Measurements from ENCODE around the gene TPD52L2.

The TPD52L2 gene

DNA sequence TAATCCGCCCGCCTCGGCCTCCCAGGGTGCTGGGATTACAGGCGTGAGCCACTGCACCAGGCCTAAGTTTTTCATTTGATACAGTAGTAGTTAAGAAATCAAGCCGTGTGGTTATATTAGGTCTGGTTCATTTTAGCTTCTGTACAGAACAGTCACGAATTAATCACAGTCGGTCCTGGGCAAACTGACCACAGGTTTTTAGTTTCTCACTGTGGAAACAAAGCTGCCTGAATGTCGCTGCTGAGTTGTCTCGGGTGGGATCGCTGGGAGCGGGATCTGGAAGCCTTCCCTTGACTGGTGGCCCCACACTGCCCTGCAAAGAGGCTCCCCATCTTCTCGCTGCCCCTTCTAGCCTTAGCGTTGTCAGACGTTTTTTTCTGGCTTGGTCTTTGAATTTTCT is 72.5 kb downstream of the TPD52L2 start:
- DNase-seq, result no peak

DNA sequence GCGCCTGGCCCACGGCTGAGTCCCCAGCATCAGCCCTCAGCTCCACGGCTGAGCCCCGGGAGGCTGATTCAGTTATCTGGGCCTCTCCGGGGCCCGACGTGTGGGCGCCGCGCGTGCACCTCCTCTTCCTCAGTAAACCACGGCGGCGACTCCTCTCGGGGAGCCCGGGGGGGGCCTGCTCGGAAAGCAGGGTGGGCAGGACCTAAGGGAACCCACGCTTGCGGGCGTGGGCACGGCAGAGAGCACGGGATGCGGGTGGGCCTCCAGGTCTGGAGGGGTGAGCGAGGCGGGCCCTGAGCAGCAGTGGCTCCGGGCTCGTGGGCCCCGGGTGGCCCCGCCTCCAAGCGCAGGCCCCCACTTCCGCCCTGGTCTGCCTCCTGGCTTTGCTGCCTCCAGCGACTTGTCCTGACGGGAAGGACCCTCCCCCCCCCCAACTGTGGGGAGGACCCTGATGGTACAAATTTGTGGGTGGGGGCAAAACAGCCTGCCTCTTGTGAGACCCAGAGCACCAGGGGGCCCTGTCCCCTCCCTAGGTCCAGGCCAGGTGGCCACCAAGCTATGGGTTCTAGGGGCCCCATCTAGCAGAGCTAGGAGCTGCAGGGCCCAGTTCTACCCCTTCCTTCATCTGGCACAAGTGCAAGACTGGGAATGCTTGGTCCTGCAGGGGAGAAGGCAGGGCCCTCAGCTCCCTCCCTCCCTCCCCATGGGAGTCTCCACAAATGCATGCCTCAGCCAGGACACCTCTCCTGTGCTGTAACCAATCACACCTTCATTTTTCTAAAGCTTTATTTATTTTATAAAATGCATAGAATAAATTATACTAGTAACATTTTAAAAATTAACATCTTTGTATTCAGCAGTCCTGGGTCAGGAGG is 74.2 kb downstream of the TPD52L2 start:
- DNase-seq, result peak; percentile 35

DNA sequence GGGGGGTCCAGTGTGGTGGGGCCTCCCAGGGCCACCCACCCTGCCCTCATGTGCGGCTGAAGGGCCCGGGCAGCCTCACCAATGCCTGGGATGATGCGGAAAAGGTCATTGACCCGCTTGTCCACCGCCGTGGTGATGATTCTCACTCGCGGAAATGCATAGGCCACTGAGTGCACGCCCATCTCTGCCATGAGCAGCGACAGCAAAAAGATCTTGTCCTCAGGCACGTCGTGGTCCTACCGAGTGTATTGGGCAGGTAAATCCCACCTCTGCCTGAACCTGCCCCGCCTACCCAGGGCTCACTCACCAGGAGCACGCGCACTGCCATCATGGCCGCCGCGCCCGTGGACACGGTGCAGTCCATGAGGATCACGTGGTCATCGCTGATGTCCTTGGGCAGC is 75.0 kb downstream of the TPD52L2 start:
- DNase-seq, result no peak

DNA sequence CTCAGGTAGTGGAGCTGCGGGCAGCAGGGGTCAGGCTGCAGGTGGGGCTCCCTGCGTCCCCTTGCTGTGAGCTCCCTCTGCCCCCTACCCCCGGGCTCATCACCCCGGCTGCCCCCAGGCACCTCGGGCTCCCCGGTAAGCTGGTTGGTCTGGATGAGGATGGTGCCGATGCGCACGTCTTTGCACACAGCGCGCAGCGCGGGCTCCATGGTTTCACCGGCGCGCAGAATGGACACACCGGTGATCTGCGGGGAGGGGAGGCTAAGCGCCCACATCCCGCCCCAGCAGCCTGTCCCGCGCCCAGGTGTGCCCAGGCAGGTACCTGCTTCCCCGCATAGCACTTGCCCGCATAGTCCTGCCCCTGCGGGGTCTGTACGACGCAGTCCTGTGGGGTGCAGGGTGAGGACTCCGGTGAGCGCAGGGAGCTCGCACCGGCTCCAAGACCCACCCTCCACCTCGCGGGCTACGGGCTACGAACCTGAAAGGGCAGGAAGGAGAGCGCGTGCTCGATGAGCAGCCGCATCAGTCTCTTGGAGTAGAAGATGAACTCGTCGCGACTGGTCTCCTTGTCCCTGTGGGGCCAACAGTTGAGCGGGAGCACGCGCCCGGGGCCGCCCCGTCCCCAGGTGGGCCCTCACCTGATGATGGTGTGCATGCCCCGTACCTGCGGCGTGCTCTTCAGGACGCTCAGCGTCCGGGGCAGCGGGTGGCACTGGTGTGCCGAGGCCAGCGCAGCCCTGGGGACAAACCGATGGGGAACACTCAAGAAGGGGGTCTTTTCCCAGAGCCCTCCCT is 75.6 kb downstream of the TPD52L2 start:
- no peak for DNase-seq
